Prostate gland (tissue), 2 donors: ENCODE data around the gene MS4A3.

Experiments
- CTCF ChIP-seq, 4 experiments: fragments of 200-600 bp in 2 of 4; fragments of 450-650 bp in 2 of 4; sonication (generic) in 2 of 4; IDR thresholded peaks; 1 replicate in 3 of 4; 2 replicates in 1 of 4; pipeline ENCODE4 v1.5.1; 2016 to 2019; ENCODE audit warnings: antibody characterized with exemption in 4 of 4, mild to moderate bottlenecking in 2 of 4, moderate library complexity in 2 of 4
- POLR2A ChIP-seq: fragments of 450-650 bp; IDR thresholded peaks from one replicate; pipeline ENCODE4 v1.6.1; 2016; ENCODE audit warnings: antibody characterized with exemption, mild to moderate bottlenecking
- POLR2AphosphoS5 ChIP-seq: sonication (generic); formaldehyde crosslinking; IDR thresholded peaks from one replicate; pipeline ENCODE4 v1.6.1; 2017; ENCODE audit warnings: antibody characterized with exemption

GRCh38 chr11:60118338-60118737, 61.9 kb downstream of the MS4A3 start:
- TF ChIP-seq POLR2A (no peak), CTCF (IDR thresholded peaks at IDR 0.05) (no peak), POLR2AphosphoS5 (no peak)
